ENCODE results near the gene MGA.

The MGA gene

DNA sequence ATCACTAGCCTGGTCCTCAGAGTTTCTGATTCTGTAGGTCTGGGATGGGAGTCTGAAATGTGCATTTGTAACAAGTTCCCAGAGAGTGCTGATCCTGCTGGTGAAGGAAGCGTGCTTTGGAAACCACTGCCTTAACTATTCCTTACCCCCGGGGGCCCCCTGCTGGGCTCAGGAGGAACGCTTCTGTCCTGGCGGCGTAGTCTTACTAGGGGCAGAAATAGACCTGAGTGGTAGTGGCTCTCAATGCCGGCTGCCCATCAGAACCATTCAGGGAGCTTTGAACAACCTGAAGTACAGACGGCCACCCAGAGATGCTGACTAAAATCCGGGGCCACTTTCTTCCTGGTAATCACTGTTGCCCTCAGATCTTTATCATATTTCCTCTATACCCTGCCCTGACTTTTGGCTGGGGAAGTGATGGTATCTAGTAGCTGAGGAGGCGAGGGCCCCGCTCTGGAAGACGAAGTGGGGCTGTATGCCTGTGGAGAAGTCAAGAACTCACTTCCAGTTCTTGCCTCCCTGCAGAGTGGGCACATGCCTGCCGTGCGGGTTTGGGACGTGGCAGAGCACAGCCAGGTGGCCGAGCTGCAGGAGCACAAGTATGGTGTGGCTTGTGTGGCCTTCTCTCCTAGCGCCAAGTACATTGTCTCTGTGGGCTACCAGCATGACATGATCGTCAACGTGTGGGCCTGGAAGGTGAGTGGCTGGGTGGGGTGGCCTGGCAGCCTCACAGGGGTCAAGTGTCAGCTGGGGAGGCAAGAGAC, 151.4 kb downstream of the MGA start:
- peak; percentile 87 for DNase-seq

DNA sequence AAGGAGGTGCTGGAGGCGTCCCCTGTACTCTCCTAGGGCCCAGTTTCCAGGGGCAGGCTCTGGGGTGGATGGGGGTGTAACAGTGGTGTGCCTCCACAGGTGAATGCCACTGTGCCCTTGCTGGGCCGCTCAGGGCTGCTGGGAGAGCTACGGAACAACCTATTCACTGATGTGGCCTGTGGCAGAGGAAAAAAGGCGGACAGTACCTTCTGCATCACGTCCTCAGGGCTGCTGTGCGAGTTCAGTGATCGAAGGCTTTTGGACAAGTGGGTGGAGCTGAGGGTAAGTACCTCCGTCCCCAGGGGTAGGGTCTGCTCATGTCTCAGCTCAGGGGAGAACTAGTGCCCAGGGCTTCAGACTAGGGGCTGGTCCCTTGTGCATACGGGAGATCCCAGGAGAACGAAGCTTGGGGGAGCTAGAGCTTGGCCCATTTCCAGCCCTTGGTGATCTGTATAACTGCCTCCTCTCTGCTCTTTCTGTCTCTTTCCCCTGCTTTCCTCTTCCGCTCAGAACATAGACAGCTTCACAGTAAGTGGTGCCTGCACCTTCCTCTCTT, 152.7 kb downstream of the MGA start:
- DNase-seq: no peak

DNA sequence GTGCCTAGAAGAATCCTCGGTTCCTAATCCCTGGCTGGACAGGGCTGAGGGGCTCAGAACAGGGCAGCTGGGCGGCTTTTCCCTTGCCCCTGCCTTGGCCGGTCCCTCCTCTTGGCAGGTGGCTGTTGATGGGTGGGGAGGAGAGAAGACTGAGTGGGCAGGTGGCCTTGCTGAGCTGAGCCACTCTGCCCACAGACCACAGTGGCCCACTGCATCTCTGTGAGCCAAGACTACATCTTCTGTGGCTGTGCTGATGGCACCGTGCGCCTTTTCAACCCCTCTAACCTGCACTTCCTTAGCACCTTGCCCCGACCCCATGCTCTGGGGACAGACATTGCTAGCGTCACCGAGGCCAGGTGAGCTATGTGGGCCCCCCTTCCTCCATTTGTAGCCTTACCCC, 153.2 kb downstream of the MGA start:
- DNase-seq: no peak

DNA sequence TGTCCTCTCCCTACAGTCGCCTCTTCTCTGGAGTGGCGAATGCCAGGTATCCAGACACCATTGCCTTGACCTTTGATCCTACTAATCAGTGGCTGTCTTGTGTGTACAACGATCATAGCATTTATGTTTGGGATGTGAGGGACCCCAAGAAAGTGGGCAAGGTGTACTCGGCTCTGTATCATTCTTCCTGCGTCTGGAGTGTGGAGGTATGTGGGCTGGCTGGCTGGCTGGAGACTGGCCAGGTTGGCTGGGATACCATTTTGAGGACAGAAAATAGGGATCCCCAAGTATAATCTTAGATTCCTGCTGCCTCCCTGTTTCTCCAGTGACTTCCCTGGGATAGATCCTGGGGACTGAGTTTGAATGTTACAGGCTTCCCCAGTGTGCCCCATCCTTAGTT, 154.3 kb downstream of the MGA start:
- DNase-seq: no peak

DNA sequence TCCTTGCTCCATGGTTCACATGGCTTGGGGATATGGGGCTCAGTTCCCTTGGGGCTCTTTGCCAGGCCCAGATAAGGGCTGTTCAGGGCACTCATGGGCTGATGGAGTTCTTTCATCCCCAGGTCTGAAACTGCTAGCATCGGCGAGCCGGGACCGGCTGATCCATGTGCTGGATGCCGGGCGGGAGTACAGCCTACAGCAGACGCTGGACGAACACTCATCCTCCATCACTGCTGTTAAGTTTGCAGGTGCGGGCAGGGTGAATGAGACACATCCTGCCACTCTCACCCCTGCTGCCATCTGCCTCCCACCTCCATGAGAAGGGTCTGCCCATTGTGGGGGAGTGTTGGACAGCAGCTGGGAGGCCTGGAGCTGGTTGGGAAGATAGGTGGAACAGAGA, 156.6 kb downstream of the MGA start:
- no peak for DNase-seq

DNA sequence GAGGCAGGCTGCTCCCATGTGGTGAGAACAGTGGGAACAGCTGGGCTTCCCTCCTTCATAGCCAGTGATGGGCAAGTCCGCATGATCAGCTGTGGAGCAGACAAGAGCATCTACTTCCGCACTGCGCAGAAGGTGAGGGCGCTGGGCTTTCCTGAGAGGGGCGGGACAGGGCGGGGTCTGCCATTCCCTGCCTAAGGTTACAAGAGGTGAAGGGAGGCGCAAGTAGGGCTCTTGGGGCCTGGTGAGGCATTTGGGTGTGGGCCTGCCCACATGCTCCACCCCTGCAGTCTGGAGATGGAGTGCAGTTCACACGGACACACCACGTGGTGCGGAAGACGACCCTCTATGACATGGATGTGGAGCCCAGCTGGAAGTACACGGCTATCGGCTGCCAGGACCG, 157.1 kb downstream of the MGA start:
- no peak for DNase-seq

DNA sequence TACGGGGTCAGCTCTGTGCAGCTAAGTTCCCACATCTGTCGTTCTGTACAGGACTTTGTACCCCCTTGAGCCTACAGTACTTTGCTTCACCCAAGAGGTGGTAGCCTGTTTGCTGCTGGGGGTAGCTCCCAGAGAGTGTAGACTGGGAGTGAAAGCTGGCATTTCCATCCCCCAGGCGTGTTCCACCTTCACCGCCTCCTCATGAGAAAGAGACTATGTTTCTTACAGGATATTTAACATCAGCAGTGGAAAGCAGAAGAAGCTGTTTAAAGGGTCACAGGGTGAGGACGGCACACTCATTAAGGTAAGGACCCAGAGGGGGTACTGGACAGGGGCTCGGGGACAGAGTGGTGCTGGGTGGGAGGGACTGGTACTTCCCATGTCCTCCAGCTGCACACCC, 157.6 kb downstream of the MGA start:
- no peak for DNase-seq

DNA sequence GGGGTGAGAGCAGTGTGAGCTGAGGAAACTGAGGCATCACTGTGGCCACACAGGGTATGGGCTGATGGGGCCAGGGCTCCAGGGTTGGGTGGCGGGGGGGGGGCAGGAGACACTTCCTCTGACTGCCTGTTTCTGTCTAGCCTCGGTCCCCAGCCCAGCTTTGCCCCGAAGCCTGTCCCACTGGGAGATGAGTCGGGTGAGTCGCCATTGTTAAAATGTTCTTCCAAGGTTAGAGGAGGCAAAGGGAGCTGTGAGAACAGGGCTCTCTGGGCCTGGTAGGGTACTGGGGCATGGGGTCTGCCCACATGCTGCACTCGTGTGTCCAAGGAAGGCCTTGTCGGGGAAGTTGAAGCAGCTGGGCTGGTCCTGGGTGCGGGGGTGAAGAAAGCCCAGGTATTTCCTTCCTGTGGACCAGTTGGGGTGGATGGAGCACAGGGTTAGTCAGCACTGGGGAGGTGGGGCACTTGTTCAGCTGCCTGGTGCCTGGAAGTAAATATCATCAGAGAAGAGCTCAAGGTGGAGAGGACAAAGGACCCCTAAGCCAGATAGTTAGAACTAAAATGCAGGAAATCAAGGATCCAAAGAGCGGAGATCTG, 159.3 kb downstream of the MGA start:
- DNase-seq: no peak

DNA sequence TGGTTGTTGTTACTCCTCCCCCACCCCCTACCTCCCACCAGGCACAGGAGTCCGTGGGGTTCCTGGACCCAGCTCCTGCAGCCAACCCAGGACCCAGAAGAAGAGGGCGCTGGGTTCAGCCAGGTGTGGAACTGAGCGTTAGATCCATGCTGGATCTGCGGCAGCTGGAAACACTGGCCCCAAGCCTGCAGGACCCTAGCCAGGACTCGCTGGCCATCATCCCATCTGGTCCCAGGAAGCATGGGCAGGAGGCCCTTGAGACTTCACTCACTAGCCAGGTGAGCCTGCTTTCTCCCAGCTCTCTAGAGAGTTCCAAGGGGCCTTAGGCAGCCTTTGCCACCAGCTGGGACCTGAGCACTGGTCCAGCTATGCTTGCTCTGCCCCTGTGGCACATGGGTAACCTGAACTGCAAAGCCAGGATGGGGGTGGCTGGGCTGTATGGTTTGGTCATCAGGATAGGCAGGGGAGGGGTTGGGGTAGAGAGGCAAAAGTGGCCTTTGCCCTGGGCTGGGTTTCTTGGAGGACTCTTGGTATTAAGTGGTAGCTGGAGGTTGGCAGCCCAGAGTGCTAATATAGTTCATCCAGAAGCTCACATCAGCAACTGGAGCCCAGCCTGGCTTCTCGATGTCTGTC, 160.7 kb downstream of the MGA start:
- DNase-seq: no peak

DNA sequence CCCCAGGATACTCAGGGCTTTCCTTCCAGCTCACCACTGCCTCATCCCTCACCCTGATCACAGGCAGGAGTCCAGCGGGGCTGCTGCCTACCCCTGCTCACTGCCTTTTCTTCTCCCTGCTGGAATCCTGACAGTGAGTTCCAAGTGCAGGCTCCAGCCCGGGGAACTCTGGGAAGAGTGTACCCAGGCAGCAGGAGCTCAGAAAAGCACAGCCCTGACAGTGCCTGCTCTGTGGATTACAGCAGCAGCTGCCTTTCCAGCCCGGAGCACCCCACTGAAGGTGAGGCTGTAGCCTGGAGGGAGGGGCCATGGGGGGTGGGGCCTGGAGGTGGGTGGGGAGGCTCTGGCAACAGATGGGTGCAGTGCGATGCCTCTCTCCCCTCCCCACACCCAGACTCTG, 161.6 kb downstream of the MGA start:
- no peak for DNase-seq

DNA sequence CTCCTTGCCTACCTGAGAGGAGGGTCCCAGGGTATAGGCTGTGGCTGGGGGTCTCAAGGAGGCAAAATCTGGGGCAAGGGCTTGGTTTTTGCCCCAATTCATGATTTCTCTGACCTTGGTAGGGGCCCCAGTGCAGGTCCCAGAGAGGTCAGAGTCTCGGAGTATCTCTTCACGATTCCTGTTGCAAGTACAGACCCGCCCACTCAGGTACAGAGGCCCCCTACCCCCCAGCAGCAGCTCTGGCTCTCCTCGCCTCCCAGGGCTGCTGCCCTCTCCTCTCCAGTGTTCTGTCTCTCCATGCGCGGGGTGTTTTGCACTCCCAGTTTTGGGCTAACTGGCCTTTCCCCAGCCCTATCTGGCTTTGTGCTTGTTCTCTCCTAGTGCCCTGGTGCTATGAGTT, 162.3 kb downstream of the MGA start:
- no peak for DNase-seq

All from activated CD8-positive, alpha-beta memory T cell treated with anti-CD3 and anti-CD28 coated beads for 24 hours (primary cell).